CD1c-positive myeloid dendritic cell (primary cell): ENCODE data around the gene ELK3.

ENCODE experiments used
- DNase-seq: peaks from one replicate; pipeline ENCODE4 v3.0.0-alpha.2; 2016; ENCODE audit errors: extremely low spot score

The ELK3 gene

GRCh38 chr12:96189781-96190180 lies 4.4 kb upstream of the ELK3 start:
- no peak for DNase-seq

DNA sequence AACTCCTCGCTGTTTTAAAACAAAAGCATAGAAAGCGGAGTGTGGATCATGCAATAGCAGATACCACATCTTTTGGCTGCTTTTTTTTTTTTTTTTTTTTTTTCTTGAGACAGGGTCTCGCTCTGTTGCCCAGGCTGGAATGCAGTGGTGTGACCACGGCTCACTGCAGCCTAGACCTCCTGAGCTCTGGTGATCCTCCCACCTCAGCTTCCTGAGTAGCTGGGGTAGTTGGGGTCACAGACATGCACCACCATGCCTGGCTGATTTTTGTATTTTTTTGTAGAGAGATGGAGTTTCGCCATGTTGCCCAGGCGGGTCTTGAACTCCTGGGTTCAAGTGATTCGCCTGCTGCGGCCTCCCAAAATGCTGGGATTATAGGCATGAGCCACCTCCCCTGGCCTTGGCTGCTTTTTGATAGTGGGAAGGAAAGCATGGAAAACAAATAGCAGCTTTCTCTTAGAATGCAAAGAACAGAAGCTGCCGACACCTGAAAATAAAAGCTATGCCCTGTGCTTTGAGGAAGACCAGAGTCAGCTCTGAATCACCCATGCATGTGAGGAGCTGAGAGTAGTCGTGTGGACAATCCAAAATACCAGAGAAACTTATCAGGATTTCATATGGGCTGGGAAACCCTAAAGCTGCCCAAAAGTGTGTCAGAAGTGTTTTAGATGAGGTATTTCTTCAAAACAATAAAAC lies 3.6 kb upstream of the ELK3 start:
- no peak for DNase-seq

DNA sequence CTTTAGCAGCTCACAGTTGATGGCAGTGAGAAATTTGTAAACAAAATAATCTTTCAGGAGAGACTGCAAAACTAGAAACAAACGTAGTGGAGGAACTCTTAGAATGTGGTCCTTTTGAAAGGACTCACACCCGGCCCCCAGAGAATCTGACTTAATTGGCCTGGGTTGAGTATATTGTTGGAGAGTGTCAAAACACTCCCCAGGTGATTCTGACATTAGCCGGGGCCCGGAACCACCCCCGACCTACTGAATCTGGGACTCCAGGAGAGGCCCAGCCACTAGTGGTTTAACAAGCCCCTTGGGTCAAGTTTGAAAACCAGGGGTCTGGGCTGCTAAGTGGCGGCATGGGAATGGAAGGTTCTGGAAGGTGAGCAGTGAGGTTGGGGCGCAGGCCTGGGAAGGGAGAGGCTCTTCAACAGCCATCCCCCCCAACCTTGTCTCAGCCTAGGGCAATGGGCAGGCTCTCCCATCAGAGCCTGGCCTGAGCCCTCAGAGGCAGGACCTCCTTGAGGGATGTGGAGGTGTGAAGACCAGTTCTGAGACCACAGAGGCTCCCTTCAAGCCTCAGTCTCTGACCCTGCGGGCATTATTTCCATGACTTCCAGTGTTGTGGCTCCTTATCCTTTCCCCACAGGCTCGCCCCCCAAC lies 1.1 kb upstream of the ELK3 start:
- no peak for DNase-seq

DNA sequence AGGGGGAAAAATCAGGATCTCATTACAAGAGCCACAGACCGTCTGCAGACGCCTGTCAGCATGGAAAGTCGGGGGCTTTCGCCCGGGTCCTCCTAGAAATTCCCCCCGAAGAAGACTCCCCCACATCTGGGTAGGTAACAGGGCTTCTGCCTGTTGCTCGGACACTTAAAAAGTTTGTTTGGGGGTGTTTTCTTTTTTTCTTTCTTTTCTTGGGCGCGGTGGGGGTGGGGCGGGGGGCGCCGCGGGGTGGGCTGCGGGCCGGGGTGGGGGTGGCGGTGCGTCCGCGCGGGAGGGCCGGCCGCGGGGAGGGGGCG lies 358 bp downstream of the ELK3 start:
- no peak for DNase-seq

DNA sequence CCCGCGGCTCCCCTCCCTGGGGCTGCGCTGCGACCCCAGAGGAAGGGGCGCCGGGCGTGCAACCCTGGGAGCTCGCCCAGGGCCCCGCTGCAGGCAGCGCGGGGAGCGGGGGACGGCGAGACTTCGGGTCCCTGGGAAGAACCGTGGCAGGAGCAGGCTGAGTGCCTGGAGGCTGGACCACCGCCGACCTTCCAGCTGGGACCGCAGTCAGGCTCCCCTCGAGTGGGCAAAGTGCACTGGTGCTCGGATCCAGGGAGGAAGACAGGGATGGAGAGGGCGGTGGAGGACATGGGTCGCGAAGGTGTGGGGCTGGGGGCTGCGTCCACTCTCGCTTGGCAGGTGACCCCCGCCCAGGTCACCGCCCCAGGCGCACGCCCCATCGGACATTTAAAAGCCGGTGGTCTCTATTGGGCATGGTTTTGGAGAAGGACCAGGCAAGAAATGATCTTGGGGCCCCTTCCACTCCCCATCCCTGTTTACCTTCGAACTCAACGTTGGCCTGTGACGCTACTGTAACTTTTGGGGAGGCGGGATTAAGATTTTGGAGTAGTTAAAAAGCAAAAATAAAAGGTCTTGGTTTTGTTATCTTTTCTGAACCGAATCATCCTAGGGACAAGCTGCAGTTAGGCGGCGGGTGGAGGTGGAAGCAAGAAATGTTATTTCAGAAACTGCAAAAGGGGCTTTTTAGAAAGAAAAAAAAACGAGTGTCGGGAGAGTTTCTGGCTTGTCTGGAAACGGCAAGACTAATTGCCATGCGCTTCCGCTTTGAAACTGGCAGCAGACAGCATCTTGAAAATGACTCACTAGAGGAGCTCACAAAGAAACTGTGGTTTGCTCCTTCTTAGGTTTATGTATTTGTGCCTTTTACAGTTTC lies 1.0 kb downstream of the ELK3 start:
- peak; percentile 86 for DNase-seq

DNA sequence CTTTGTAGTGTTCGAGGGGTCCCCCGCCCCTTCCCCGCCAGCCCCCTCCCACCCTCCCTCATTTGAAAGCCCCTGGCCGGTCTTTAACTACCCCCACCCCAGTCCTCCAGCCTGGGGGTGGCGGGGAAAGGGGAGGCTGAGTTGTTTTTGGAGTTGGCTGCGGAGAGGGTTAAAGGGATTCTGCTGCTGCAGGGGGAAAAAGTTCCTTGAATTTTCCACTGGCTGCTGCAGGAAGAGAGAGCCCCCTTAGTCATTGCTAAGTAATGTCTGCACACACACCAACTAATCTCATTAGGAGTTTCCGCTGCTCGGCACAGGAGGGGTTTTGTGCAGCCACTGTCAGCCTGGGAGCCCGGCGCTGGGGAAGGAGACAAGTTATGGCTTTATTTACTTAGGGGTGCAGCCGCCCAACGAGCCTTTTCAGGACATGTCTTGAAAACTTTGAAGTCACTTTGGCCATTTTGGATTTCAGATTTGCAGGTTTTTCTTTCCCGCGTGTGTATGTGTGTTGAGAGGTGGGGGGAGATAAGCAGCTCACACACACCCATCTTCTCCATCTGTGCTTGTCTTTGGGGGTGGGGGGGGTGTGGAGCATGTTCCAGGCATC lies 1.8 kb downstream of the ELK3 start:
- peak; percentile 20 for DNase-seq

GRCh38 chr12:96196781-96197180 lies 2.6 kb downstream of the ELK3 start:
- no peak for DNase-seq

DNA sequence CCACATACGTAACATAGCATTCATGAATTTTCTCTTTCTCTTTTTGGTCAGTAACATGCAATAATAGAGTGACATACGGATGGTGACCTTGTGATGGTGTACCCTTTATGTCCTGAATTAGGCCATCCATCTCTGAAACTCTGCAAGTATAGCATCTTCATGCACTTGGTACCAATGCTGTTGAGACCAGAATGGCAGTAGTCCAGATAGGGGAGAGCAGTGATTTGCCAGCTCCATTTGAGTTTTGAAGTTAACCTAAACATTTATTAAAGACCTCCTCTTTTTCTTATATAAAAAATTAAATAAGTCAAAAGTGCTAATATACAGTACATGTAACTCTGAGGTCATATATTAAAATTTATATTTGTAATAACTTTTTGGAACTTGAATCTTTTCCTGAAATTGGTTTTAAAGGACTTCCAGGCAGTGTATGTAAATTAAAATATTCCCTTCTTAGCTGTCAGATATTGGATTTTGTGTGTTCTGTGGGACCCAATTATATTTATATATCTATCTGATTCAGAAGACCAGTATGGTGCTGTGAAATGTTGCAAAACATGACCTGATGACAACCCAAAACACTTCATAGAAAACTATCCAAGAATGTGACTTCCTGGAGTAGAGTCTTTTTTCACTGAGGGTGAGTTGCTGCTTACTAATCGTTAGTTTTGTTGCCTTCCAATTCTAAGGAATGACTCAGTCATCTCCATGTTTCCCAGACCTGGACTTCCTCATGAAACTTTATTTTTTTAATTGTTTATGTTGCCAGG lies 3.5 kb downstream of the ELK3 start:
- DNase-seq: peak; percentile 62

GRCh38 chr12:96198965-96199364 lies 4.8 kb downstream of the ELK3 start:
- DNase-seq: peak; percentile 48

DNA sequence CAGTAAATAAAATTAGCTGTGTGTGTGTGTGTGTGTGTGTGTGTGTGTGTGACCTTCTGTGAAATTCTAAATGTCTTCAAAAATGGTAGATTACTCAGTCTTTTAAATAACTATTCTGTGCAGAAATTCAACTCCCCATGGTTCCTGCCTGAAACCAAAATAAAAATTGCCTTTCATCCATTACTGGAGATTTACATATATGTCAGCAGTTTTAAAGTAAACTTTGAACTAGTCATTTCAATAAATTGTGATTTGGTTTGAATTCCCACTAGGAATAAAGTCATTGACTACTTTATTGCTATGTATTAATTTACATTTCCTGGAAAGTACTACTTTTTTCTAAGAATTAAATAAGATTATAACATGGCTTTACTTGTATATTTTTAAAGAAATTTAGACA lies 5.3 kb downstream of the ELK3 start:
- DNase-seq: no peak

- no peak for DNase-seq
Observed at GRCh38 chr12:96201272-96202227, 7.4 kb downstream of the ELK3 start.

DNA sequence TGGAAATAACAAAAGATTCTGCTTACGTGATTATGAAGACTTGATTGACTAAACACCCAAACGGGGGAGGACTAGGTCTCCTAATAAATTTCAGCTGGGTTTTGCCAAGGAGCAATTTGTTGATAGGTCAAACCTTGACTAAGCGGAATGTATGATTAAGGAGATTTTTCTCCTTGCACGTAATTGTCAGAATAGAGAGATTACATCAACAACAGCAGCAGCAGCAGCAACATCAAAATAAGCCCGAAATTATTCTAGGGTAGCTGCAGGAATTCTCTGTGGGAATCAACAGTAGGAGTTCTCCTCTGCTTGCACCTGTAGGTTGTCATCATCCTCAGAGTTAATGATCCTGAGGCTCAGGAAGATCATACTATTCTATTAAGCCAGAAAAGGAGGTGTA lies 10.2 kb downstream of the ELK3 start:
- no peak for DNase-seq

DNA sequence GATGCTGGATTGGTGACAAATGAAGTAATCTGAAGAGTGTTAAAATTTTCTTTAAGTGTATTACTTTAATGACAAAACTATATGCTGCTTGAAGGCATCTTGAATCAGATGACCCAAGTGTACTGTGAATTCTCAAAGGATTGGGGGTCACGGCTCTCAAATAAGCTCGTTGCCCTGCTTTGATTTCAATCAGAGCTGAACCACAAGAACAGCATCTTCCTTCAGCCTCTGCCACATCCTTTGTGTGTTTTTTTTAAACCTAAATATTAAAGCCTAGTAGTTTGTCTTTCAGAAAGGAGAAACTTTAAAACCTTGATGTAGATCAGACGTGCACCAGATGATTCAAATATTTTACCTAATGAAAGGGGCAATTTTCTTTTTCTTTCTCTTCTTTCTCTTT lies 11.7 kb downstream of the ELK3 start:
- no peak for DNase-seq

GRCh38 chr12:96206936-96207662 lies 12.9 kb downstream of the ELK3 start:
- no peak for DNase-seq

DNA sequence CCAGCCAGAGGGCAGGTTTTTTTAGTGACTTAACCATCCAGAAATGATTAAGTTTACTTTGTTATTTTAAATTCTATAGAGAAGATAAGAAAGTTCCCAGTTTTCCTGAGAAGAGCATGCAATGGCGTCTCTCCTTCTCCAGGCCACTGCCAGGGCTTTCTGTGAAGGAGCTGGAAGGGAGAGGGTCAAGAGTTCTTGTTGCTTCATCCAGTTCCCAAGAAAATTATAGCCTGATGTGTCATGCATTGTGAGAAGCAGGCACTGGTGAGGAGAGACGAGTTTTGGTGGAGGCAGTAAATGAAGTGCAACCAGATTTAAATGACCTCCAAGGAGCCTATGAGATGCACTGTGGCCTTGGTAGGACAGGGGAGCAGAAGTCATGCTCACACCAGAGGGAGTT lies 14.2 kb downstream of the ELK3 start:
- DNase-seq: peak; percentile 65

DNA sequence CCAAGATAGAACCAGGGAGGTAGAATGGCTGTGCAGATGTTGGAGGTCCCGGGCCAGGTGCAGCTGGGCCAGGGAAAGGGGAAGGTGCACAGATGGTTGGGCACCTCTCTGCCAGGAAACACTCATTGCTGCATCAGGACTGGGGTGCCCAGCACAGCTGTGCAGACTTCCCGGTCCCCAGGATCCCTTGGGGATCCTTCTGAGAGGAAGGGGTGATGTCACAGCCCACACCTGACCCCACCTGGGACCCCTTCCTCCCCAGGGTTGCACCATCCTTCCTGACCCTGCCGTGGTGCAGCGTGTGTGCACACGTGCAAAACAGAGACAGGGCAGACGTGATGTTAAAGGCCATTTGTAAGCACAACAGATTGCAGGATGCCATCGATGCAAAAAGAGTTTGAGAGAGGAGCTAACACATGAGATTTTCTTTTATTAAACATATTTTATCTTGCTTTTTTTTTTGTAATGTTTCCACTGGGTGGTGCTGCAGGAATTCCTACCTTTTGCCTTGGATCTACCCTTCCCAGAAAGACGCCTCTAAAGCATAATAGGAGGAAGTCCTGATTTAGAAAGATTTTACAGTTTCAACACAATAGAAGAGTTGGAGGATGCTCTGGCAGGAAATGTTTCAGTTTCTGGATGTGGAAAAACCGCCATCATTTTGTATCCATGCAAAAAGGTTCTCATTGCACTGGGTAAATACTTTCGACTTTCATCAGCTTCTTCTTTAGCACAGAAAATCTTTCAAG lies 14.8 kb downstream of the ELK3 start:
- peak; percentile 40 for DNase-seq

- peak; percentile 19 for DNase-seq
Observed at GRCh38 chr12:96210376-96211055, 16.3 kb downstream of the ELK3 start.

- DNase-seq: peak; percentile 59
Observed at GRCh38 chr12:96211988-96212387, 17.8 kb downstream of the ELK3 start.
